ENCODE data around the gene PSMD8.
"Not testable (repeated sequence)": the region's sequence is repeated elsewhere in the genome, so short reads cannot be mapped to it uniquely, and the experiment has no call there.

PSMD8 gene

DNA sequence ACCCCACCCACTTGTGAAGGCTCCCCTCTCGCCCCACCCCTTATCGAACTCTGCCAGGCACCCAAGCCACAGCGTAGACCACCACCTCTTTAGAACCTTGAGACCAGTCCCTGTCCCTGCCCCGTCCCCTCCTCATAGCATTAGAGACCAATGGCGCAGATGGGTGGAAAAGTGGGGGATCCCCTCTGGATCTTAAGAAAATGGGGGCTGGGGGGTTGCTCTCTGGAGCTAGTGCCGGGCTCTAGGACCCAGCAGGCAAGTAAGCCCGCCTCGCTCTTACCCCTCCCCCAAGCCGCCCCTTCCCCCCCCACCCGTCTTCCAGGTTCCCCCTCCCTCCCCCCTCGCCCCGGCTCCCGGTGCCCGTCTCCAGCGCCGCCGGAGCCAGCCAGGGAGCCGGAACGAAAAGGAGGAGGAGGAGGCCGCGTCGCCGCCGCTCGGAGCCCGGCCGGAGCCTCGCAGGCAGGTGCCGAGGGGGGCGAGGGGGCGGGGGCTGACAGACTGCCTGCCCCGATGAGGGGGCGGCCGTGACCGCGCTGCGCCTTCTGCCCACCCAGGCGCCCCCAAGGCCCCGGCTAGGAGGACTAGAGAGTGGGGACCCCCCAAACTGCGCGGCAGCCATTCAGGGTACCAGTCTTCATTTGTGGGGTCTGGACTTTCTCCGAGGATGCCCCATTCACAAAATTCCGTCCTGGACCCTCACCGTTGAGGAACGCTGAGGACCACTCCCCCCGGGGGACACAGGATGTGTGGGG, 14.2 kb downstream of the PSMD8 start, which contains the start of gene SPRED3:
SPRED3 (plus strand) TSS at position 349 of the 752 bp plus-strand sequence. CDS start 1,606 bp downstream, outside the sequence.
- no peak for DNase-seq

DNA sequence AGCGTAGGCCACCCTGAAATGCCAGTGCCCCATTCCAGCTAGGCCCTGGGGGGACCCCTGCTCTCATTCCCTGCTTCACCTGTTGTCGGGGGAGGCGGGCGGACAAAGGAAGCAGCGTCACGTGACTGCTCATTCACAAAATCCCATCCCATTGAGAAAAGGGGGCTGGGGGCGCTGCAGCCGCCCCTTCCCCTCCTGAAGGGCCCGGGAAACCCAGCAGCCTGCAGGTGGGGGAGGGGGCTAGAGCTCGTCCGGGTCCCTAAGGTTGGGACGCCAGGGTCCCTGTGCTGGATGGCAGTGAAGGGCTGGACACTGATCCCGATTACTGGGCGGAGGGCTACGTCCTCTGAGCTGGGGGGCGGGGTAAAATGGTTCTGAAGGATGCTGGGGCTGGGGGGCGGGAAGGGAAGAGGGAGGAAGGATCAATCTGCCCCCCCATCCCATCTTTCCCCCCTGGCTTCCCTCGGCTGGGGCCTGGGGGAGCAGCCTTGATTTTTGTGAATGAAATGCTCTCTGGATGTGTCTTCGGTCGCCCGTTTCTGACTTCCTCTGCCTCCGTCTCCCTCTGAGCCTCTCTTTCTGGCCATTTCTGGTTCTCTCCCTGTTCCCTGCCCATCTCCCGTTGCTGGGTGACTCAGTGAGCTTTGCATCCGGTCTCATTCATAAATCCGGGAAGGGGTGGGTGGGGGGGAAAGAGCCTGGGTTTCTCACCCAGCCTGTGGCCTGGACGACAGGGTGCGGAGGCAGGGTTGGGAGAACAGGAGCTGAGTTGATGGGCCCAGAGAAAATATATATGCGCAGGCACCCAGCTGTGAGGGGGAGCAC, 14.9 kb downstream of the PSMD8 start:
- DNase-seq = no peak

DNA sequence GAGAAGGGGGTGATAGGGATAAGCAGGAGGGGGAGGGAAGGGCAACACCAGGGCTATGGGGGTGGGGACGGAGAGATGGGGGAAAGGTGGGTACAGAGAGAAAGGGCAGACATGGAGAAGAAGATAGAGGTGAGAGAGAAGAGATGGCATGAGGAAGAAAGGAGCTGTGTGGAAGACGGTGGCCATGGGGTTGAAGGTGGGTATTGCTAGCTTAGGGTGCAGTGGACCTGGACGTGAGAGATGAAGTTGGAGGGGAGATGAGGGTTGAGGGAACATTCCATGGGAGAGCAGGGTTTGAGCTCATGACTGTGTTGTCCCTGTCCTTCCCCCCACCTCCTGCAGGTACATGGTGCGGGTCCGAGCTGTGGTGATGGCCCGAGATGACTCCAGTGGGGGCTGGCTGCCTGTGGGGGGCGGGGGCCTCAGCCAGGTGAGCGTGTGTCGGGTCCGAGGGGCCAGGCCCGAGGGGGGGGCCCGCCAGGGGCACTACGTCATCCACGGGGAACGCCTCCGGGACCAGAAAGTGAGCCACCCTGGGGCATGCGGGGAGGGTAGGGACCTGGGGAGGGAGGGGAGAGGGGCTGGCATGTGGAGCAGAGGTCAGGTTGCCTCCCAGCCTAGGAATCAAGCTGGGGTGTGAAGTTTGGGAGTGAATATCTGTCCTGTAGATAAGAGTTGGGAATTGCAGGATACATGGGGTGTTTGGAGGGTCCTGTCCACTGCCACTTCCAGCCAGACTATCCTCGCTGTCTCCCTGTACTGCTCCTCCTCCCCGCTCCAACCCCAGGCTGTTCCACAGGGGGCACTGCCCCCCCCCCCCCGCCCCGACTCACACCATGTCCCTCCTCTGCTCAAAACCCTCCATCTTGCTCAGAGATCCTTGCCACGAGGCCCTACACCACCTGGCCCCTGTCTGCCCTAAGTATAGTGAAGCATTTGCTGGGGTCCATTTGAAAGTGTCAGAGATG, 15.9 kb downstream of the PSMD8 start:
- DNase-seq = no peak

DNA sequence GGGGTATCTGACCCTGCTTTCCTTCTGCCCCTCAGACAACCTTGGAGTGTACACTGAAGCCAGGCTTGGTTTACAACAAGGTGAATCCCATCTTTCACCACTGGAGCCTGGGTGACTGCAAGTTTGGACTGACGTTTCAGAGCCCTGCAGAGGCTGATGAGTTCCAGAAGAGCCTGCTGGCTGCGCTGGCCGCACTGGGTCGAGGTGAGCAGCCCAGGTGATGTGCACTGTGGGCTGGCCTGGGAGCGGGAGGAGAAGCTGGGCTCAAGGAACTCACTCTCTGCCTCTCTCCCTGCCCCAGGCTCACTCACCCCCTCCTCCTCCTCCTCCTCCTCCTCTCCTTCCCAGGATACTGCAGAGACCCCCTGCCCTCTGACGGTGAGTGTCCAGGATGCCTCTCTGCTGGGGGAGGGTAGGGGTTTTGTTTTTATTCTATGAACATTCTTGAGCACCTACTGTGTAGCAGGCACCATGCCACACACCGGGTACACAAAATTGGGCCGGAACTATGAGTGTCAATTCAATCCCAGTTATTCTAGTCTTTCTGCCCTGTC, 17.6 kb downstream of the PSMD8 start:
- no peak for DNase-seq

DNA sequence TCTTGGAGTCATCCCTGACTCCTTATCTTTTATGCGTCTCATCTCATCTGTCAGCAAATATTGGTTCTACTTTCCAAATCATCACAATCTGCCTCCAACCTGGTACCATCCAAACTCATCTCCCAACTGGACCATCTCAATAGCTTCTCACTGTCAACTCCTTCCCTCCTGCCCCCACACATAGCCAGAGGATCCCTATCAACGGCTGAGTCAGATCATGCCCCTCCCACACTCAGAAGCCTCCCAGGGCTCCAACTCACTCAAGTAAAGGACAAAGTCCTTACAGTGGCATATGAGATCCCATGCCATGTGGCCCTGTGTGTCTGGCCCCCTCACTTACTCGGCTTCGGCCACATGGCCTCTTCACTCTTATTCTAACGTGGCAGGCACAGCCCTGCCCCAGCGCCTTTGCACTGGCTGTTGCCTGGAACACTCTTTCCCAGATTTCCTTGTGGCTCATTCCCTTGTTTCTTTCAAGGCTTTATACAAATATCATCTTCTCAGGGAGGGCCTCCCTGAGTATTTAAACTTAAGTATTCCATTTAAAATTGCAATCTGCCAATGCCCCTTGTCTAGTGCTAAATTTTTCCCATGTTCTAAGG, 18.4 kb downstream of the PSMD8 start:
- no peak for DNase-seq

DNA sequence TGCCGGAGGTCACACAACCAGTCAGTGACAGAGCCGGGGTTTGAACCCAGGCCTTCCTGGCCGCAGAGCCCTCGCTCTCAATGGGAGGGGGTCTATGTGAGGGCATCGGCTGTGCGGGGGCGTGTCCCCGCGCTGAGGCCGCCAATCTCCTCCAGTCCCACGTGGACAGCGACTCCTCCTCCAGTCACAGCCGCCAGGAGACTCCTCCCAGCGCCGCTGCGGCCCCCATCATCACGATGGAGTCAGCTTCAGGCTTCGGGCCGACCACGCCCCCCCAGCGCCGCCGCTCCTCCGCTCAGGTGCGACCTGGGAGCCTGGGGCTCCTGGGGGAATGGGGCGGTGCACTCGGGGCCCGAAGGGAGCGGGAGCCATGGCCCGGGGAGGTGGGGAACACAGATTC, 20.1 kb downstream of the PSMD8 start:
- peak; percentile 86 for DNase-seq

DNA sequence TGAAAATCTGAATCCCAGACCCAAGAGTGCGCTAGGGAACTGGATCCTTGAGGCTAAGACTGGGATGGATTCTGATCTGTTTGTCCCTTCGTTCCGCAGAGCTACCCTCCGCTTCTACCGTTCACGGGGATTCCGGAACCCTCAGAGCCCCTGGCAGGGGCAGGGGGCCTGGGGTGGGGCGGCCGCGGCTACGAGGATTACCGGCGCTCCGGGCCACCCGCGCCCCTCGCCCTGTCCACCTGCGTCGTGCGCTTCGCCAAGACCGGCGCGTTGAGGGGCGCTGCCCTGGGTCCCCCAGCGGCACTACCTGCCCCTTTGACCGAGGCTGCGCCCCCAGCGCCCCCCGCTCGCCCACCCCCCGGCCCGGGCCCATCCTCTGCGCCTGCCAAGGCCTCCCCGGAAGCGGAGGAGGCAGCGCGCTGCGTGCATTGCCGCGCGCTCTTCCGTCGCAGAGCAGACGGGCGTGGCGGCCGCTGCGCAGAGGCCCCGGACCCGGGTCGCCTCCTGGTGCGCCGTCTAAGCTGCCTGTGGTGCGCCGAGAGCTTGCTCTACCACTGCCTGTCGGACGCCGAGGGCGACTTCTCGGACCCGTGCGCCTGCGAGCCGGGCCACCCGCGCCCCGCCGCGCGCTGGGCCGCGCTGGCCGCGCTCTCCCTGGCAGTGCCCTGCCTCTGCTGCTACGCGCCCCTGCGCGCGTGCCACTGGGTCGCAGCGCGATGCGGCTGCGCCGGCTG, 21.2 kb downstream of the PSMD8 start:
- peak; percentile 43 for DNase-seq

DNA sequence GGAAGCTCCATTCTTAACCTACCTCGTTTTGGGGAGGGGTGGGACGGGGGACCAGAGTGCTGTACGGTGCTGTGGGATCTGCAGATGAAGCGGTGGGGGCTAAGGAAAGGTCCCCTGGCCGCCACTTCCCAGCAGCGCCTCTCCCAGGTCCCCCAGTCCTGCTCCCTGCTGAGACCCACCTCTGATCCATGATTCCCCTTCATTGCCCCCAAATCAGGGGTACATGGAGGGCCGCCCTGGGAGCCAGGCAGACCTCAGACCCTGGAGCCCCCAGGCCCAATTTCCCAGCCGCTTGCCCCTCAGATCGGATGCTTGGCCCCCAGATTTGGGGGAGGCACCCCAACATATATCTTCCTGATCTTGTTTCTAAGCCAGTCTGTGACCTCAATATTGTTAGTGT, 24.7 kb downstream of the PSMD8 start:
- DNase-seq = no peak

DNA sequence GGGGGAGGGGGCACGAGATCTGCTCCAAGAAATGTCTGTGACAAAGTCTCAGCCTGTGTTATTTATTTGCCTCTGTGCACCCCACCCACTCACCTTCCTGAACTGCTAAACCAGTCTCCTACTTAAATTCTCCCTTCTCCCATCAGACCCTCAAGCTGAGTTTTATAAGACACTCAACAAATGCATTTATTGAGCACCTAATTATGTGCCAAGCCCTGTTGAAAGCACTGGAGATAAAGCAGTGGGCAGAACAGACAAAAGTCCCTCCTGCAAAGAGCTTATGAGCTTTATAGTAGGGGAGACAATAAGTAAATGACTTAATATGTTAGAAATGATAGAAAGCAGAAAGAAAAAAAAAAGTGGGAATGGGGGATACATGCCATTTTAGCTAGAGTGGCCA, 25.2 kb downstream of the PSMD8 start:
- DNase-seq = no peak

DNA sequence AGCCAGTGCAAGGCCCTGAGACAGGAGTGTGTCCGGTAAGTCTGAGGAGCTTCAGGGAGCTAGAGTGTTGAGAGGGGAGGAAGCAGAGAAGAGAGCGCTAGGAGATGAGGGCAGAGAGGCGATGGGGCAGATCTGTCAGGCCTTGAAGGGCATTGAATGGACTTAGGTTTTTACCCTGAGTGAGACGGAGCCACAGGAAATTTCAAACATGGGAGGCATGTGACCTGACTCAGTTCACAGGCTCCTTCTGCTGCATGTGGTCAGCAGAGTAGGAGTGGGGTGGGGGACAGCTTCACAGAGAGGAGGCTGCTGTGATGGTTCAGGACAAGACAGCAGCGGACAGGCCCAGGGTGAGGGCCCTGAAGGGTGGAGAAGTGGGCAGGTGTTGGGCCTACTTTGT, 26.0 kb downstream of the PSMD8 start:
- no peak for DNase-seq

DNA sequence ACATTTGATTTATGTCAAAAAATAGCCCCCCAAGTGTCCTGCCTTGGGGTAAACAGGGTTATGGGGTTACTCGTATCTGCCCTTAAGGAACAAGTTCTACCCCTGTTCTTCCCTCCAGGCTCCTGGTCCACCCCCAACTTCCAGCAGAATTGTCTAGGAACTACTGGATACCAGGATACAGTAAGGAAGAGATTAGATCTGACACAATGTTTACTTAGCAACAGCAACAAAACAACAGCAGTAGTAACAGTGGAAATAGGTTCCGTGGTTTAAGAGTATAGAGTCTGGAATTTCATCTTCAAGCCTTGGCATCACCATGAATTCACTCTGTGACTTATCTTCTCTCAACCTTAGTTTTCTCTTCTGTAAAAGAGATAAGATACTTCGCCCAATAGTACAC, 26.8 kb downstream of the PSMD8 start:
- no peak for DNase-seq

DNA sequence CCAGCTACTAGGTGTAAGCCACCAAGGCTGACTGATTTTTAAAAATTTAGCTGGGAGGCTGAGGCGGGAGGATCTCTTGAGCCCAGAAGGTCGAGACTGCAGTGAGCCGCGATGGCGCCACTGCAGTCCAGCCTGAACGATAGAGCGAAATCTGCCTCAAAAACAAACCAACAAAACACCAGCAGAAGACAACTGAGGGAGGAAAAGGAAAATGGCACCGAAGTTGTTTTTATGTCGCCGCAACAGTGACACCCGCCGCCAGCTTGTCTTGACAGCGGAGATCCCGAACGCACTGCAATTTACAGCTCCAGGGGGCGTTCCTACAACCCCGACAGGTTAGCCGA, 28.2 kb downstream of the PSMD8 start:
- DNase-seq = no peak

DNA sequence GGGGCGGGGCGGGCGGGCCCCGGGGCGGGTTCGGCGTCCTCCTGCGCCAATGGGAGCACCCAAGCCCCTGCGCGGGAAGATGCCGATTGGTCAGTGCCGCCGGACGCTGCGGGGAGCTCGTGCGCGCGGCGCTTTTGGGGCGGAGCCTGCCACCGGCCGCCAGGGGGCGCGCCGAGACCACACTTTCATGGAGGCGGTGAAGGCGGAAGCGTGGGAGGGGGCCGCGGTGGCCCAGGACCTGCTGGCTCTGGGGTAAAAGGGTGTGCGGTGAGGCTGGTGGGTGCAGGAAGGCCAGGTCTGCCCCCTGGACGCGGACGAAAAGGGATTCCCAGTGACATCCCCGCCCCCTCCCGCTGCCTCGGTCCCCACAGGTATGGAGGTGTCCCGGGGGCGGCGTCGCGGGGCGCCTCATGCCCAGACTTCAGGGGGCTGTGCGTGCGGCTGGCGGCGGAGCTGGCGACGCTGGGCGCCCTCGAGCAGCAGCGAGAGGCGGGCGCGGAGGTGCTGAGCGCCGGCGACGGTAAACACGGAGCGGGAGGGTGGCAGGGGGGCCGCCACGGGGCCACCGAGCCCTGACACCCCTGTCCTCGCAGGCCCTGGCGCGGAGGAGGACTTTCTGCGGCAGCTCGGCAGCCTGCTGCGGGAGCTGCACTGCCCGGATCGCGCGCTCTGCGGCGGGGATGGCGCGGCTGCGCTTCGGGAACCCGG, 28.8 kb downstream of the PSMD8 start, which contains the start of gene FAM98C:
FAM98C (plus strand) TSS at position 127 of the 708 bp plus-strand sequence; CDS start at position 188, 61 bp downstream.
- peak; percentile 97 for DNase-seq

DNA sequence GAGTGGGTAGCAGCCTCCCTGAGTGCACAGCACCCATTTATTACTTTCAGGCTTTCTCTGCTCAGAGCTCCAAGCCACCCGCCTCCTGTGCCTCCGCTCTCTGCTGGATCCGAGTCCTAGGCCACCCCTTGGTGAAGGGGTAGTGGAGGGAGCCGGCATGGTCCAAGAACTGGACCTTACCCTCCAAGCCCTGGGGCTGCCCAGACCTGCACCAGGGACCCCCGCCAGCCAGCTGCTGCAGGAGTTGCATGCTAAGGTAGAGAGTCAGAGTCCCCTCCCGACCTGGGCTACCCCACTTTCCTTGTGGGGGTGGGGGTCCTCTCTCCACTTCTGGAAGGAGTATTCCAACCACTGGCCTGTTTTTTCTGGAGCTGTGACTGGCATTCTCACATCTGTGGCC, 30.5 kb downstream of the PSMD8 start:
- DNase-seq = no peak

DNA sequence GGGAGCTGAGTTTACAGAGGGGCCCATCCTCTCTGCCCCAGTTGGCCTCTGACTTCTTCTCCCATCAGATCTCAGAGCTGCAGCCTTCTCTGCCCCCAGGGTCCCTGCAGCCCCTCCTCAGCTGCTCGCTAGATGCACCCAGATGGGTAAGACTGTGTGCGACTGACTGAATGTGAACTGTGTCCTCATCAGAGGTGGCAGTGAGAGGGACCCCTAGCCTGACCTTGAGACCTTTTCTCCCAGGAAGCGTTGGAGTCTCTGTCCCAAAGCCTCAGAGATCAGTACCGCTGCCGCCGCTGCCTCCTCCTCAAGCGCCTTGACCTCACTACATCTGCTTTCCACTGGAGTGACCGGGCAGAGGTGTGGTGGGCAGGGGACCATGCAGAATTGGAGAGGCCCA, 30.9 kb downstream of the PSMD8 start:
- no peak for DNase-seq

DNA sequence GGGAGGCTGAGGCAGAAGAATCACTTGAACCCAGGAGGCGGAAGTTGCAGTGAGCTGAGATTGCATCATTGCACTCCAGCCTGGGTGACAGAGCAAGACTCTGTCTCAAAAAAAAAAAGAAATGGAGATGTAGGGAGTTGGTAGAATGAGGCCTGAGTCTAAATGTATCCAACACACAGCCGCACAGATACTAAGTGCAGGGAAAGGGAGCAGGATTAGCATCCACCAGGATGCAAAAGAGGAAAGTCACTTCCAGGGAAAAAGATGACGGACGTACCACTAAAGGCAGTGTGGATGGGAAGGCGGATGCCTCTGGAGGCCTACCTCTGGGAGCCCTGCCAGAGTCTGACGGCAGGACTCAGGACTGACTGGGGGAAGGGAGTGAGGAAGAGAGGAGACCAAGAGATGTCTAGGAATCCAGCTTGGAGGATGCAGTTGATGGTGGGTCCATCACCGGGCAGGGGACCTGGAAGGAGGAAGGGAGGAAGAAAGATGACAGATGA, 35.3 kb downstream of the PSMD8 start:
- no peak for DNase-seq

DNA sequence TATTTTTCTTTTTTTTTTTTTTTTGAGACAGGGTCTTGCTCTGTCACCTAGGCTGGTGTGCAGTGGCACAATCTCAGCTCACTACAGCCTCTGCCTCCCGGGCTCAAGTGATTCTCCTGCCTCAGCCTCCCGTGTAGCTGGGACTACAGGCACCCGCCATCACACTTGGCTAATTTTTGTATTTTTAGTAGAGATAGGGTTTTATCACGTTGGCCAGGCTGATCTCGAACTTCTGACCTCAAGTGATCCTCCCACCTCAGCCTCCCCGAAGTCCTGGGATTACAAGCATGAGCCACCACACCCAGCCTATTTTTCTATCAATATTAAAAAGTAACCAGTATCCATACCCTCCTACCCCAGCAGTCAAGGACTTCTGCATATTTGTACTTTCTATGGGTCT, 36.0 kb downstream of the PSMD8 start:
- DNase-seq = not testable (repeated sequence)

DNA sequence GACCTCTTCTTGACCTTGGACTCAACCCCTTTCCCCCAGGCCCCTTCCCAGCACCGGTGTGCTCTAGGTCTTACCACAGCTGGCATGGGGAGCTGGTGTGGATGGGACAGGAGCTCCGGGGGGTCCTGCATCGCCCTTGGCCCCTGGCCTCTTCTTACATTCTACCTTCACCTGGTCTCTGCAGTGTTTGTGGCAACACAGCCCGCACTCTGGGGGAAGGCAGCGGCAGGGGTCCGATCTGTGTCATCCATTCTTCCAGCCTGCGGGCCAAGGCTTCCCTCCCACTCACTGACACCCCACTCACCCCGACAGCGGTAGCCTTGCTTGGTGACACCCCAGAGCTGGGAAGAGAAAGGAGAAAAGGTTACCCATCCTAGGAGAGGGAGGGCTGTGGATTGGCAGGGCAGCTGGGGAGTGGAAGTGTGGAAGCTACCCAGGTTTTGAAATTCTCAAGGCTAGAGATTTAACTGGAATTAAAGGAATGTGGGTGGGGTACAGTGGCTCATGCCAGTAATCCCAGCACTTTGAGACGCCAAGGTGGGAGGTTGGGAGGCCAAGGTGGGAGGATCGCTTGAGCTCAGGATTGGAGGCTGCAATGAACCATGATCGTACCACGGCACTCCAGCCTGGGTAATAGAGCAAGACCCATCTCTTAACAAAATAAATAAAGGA, 36.8 kb downstream of the PSMD8 start:
- DNase-seq = no peak

DNA sequence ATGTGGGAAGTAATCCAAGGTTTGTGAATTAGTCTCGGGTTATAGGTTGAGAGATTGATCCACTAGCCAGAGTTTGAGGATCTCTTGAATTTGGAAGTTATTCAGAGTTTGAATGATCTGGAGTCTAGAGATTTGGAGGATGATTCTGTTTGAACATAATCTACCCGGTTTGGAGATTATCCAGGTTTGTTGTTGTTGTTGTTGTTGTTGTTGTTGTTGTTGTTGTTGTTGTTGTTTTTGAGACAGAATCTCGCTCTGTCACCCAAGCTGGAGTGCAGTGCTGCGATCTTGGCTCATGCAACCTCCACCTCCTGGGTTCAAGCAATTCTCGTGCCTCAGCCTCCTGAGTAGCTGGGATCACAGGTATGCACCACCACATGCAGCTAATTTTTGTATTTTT, 37.5 kb downstream of the PSMD8 start:
- DNase-seq = not testable (repeated sequence)

DNA sequence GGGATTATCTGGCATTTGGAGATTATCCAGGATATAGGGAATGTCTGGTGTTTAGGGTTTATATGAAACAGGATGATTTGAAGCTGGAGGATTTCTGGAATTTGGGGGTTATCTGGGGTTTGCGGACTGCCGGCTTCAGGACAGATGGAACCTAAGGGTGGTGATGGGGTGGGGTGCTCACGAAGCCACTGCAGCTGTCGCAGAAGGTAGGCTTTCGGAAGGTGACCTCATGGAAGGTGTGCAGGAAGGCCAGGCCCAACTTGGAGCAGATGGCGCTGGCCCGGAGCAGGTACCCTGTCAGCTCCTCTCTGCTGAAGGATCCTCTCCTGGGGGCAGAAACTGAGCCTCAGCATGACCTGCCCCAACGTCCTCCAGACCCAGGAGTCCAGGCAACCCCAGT, 38.1 kb downstream of the PSMD8 start:
- DNase-seq = no peak

All from stimulated activated CD4-positive, alpha-beta T cell treated with anti-CD3 and anti-CD28 coated beads, Interleukin-1b, Interleukin-23, amount 100 ng/mL, for 48 hours (primary cell).